Gastroesophageal sphincter (tissue), 4 donors: ENCODE results near the gene IDI1. TPM values are rescaled to one million over a fixed set of nuclear protein-coding genes. Genes with fewer than 3 reads are reported as not detected.

Experiments used
- ATAC-seq: fragments of 150-250 bp; one replicate; pipeline ENCODE4 v1.9.1; 2016; ENCODE audit warnings: mild to moderate bottlenecking, moderate library complexity
- H3K27ac ChIP-seq, 4 donors: fragments of 200-600 bp; sonication (generic) in 3 of 4; 1 replicate in 3 of 4; 2 replicates in 1 of 4; pipeline ENCODE4 v1.5.1; 2016 to 2019
- H3K27me3 ChIP-seq: fragments of 200-600 bp; sonication (generic); one replicate; pipeline ENCODE4 v1.5.1; 2019
- H3K36me3 ChIP-seq, 2 donors: fragments of 200-600 bp; sonication (generic); one replicate each; pipeline ENCODE4 v1.5.1; 2019; ENCODE audit warnings: control low read depth in 1 of 2
- H3K4me1 ChIP-seq, 3 donors: fragments of 200-600 bp; sonication (generic); 1 replicate in 2 of 3; 2 replicates in 1 of 3; pipeline ENCODE4 v1.5.1; 2016 to 2019; ENCODE audit warnings: control low read depth in 2 of 3
- H3K4me3 ChIP-seq, 2 donors: fragments of 200-600 bp; sonication (generic); one replicate each; pipeline ENCODE4 v1.5.1; 2019; ENCODE audit warnings: mild to moderate bottlenecking in 1 of 2, moderate library complexity in 1 of 2
- H3K9me3 ChIP-seq, 3 donors: fragments of 200-600 bp; sonication (generic); one replicate each; pipeline ENCODE4 v1.5.1; 2017 to 2019; ENCODE audit warnings: control low read depth in 2 of 3
- CTCF ChIP-seq, 4 experiments: fragments of 200-600 bp in 2 of 4; fragments of 450-650 bp in 2 of 4; sonication (generic) in 1 of 4; IDR thresholded peaks; one replicate each; pipeline ENCODE4 v1.5.1; 2017 to 2019; ENCODE audit warnings: antibody characterized with exemption in 4 of 4, mild to moderate bottlenecking in 2 of 4, moderate library complexity in 2 of 4
- EP300 ChIP-seq: sonication (generic); formaldehyde crosslinking; IDR thresholded peaks from one replicate; pipeline ENCODE4 v1.6.1; 2017; ENCODE audit warnings: antibody characterized with exemption, mild to moderate bottlenecking
- POLR2A ChIP-seq, 2 donors: fragments of 450-650 bp; IDR thresholded peaks; one replicate each; pipeline ENCODE4 v1.6.1; 2017; ENCODE audit warnings: antibody characterized with exemption in 2 of 2, mild to moderate bottlenecking in 2 of 2, moderate library complexity in 1 of 2
- POLR2AphosphoS5 ChIP-seq: sonication (generic); formaldehyde crosslinking; IDR thresholded peaks from one replicate; pipeline ENCODE4 v1.6.1; 2017; ENCODE audit warnings: antibody characterized with exemption
- WGBS, 2 donors: methylation state at CpG; one replicate each; pipeline ENCODE4 v1.1.5; 2018; ENCODE audit warnings: low coverage in 1 of 2; 5-methylcytosine and 5-hydroxymethylcytosine counted together
- total RNA-seq, 4 donors: library from RNA; depleted of rRNA; stranded (reverse); fragments of >200 nt; gene quantifications; one replicate each; pipeline ENCODE4 v1.1.0, GENCODE V29; 2016

IDI1 gene
- total RNA-seq, 4 donors from 2014 or later = 19.2 to 32.4 (median 29.5) TPM

GRCh38 chr10:1094112-1095057 is 45.5 kb upstream of the IDI1 start:
- no peak overlapping the region for H3K27ac ChIP-seq
- no peaks in the 10 kb centered on the region for H3K27me3 ChIP-seq
- TF ChIP-seq CTCF (IDR thresholded peaks at IDR 0.05) (no peak), POLR2AphosphoS5 (no peak), EP300 (no peak), POLR2A (IDR thresholded peaks at IDR 0.05) (no peak)
- ATAC-seq = no peak
- WGBS, 2 donors = 93 to 96% methylated on average over 11 to 14 of the region's 15 CpGs
- no peak overlapping the region for H3K4me3 ChIP-seq
- H3K4me1 ChIP-seq = peaks cover 0 to 10% (median 0%) of the 10 kb centered on the region in 3 donors
- H3K36me3 ChIP-seq = peaks cover 0 to 93% of the 10 kb centered on the region in 2 donors
- no peaks in the 10 kb centered on the region for H3K9me3 ChIP-seq

- TF ChIP-seq POLR2AphosphoS5 = no peak
- TF ChIP-seq CTCF (IDR thresholded peaks at IDR 0.05) = no peak
- no peak for TF ChIP-seq POLR2A (IDR thresholded peaks at IDR 0.05)
- no peak for TF ChIP-seq EP300
- H3K36me3 ChIP-seq = peaks cover 0 to 95% of the 10 kb centered on the region in 2 donors
- ATAC-seq = no peak
- no peaks in the 10 kb centered on the region for H3K9me3 ChIP-seq
- H3K4me3 ChIP-seq = no peak overlapping the region
- H3K4me1 ChIP-seq = peaks cover 0 to 3% (median 0%) of the 10 kb centered on the region in 3 donors
- WGBS, 2 donors = 95 to 99% methylated on average over 7 to 9 of the region's 9 CpGs
- no peak overlapping the region for H3K27ac ChIP-seq
- H3K27me3 ChIP-seq = no peaks in the 10 kb centered on the region
Observed at GRCh38 chr10:1093696-1094095, 44.8 kb upstream of the IDI1 start.

GRCh38 chr10:1090696-1091095 is 41.8 kb upstream of the IDI1 start:
- Histone ChIP-seq H3K27ac (no peak overlapping the region), H3K27me3 (no peaks in the 10 kb centered on the region), H3K36me3 (peaks cover 2 to 95% of the 10 kb centered on the region in 2 donors), H3K4me1 (no peaks in the 10 kb centered on the region), H3K9me3 (no peaks in the 10 kb centered on the region), H3K4me3 (no peak overlapping the region)
- TF ChIP-seq CTCF (IDR thresholded peaks at IDR 0.05) (no peak), EP300 (no peak), POLR2AphosphoS5 (no peak), POLR2A (IDR thresholded peaks at IDR 0.05) (no peak)
- WGBS, 2 donors = 97 to 99% methylated on average over 9 to 11 of the region's 14 CpGs
- ATAC-seq = no peak

GRCh38 chr10:1089017-1089689 is 40.2 kb upstream of the IDI1 start:
- no peak overlapping the region for H3K4me3 ChIP-seq
- H3K27me3 ChIP-seq = no peaks in the 10 kb centered on the region
- no peak overlapping the region for H3K27ac ChIP-seq
- WGBS, 2 donors = 78 to 85% methylated on average over 12 to 15 of the region's 19 CpGs
- ATAC-seq = no peak
- no peak for TF ChIP-seq POLR2AphosphoS5
- TF ChIP-seq CTCF (IDR thresholded peaks at IDR 0.05) = no peak
- no peak for TF ChIP-seq EP300
- TF ChIP-seq POLR2A (IDR thresholded peaks at IDR 0.05) = no peak
- H3K36me3 ChIP-seq = peaks cover 4 to 96% of the 10 kb centered on the region in 2 donors
- H3K9me3 ChIP-seq = no peaks in the 10 kb centered on the region
- no peaks in the 10 kb centered on the region for H3K4me1 ChIP-seq
